HG02884 (cell line): ENCODE measurements around the gene FXYD1.

Experiments used
- ATAC-seq: cut with Tn5 transposase; IDR thresholded peaks from one replicate; pipeline ENCODE4 v1.9.1; 2021; ENCODE audit warnings: mild to moderate bottlenecking, moderate library complexity; ENCODE audit not compliant: unreplicated experiment

FXYD1 gene

DNA sequence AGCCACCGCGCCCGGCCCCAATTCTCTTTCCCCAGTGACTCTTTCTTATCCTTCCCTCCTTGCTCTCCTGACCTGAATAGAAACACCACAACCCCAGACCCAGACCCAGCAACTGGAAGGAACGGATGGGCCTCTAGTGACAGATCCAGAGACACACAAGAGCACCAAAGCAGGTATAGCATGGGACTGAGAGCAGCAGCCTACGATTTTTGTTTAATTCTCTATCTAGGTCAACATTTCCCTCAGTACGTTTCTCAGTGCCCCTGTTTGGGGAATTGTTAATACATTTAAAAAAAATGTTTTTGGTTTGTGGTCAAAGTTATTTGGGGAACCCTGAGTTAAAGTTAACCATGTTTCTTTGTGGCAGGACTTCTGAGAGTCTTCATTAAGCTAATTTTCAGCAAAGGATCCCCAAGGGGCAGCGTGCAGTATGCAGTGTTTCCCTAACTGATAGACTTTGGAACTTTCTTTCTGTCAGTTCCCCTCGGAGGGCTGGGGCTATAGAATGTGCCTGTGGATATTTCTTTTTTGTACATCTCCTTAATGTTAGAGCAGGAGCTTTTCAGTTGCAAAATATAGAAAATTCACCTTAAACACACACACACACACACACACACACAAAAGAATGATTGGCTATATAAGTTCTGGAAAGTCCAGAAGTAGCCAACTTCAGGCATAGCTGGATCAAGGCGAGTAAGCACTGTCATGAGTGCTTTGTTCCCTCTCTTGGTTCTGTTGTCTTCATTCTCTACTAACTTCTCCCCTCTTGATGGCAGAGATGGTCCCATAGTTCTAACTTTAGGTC is 22.2 kb downstream of the FXYD1 start:
- ATAC-seq = no peak

GRCh38 chr19:35161434-35161743 is 22.8 kb downstream of the FXYD1 start:
- no peak for ATAC-seq

DNA sequence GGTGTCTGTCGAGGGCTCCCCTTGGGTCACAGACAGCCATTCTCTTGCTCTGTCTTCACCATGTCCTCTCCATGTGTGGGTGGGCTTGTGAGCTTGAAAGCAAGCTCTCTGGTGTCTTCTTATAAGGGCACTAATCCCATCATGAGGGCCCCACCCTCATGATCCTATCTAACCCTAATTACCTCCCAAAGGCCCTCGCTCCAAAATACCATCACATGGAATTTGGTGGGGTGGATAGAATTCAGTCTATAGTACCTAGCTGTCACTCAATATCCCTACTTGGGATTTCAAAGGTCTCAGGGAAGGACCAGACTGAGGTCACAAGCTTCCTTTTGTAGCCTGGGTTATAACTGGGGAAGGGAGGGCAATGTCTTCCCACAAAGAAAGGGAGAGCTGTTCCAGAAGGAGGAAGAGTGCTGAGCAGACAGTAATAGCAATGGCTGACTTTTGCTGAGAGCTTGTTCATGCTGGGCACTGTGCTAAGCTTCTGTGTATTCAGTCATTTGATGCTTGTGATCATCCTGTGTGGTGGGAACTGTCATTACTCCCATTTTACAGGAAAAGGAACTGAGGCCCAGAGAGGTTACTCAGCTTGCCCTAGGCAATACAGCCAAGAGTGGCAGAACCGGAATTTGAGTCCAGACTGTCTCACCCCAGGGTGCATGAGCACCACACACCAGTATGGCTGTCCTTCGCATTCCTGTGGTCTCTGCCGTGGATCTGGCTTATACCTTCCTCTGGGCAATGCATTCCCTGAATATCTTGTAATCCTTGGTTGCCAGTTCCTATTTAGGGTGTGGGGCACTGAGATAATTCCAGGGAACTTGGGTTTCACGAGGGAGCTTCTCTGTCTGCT is 24.1 kb downstream of the FXYD1 start:
- ATAC-seq = no peak

- ATAC-seq = no peak
Observed at GRCh38 chr19:35164418-35164817, 25.8 kb downstream of the FXYD1 start.

DNA sequence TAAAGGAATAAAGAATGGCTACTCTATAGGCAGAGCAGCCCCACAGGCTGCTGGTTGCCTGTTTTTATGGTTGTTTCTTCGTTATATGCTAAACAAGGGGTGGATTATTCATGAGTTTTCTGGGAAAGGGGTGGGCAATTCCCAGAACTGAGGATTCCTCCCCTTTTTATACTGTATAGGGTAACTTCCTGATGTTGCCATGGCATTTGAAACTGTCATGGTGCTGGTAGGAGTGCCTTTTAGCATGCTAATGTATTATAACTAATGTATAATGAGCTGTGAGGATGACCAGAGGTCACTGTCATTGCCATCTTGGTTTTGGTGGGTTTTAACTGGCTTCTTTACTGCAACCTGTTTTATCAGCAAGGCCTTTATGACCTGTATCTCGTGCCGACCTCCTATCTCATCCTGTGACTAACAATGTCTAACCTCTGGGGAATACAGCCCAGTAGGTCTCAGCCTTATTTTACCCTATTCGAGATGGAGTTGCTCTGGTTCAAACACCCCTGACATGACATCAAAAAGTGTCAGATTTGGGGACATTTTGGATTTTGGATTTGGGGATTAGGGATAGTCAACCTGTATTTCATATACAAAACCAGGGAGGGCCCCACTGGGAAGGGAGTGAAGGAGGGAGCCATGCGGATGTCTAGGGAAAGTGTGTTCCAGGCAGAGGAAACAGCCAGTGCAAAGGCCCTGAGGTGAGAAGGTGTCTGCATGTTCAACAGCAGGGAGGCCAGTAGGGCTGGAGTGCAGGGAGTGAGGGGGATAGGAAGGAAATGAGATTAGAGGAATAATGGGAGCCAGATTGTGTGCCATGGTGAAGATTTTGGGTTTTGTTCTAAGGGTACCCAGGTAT is 26.8 kb downstream of the FXYD1 start:
- no peak for ATAC-seq

DNA sequence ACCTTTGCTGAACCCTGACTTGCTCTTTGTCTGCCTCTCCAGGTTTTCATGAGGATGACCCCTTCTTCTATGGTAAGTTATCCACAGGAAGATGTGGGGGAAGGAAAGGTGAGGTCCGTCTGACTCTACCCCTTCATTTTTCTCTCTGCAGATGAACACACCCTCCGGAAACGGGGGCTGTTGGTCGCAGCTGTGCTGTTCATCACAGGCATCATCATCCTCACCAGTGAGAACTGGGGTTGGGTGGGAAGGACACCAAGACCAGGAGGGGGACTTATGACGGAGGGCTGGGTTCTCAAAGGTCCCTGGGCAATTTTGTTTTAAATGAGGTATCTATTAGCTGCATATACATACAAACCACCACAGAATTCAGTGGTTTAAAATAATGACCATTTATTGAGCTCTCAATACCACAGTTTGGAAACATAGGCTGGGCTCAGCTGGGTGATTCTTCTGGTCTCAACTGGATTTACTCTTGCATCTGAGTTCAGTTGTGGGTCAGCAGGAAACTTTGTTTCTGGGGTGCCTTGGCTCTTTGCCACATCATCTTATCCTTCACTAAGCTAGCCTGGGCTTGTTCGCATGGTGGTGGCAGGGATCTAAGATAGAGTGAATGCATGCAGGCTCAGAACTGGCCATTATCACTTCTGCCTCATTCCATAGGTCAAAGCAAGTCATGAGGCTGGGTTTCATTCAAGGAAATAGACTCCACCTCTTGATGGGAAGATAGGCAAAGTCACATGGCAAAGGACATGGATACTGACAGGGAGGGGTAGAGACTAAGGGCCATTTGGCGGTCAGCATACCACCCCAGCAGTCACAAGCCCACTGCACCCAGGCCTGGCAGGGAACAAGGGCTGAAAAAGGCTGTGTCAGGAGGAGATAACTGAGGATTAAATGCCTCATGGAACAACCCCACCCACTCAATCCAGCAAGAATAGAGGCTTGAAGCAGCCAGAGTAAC is 27.8 kb downstream of the FXYD1 start:
- ATAC-seq = no peak

- no peak for ATAC-seq
Observed at GRCh38 chr19:35167251-35168119, 28.9 kb downstream of the FXYD1 start.

GRCh38 chr19:35168196-35168595 is 29.6 kb downstream of the FXYD1 start:
- ATAC-seq = no peak

DNA sequence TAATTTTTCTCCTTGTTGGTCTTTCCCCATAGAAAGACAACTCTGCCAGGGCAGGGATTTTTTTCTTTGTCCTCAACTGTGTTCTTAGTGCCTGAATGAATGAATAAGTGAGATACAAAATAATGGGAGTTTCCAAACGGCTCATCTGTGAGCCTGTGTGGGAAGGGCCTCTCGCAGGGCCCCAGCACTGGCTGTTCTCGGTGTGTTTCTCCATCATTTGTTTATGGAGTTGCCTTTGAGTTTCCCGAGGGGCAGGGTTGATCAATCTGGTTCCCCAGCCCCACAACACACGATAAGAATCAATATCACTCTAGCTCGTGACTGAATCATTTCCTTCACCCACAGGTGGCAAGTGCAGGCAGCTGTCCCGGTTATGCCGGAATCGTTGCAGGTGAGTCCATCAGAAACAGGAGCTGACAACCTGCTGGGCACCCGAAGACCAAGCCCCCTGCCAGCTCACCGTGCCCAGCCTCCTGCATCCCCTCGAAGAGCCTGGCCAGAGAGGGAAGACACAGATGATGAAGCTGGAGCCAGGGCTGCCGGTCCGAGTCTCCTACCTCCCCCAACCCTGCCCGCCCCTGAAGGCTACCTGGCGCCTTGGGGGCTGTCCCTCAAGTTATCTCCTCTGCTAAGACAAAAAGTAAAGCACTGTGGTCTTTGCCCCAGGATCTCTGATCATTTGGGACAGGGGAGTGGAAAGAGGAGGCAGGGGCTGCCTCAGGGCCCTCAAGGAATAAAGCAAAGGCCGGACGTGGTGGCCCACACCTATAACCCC is 30.8 kb downstream of the FXYD1 start:
- no peak for ATAC-seq

- ATAC-seq = no peak
Observed at GRCh38 chr19:35170359-35171061, 31.9 kb downstream of the FXYD1 start.

- no peak for ATAC-seq
Observed at GRCh38 chr19:35171730-35172129, 33.1 kb downstream of the FXYD1 start.

DNA sequence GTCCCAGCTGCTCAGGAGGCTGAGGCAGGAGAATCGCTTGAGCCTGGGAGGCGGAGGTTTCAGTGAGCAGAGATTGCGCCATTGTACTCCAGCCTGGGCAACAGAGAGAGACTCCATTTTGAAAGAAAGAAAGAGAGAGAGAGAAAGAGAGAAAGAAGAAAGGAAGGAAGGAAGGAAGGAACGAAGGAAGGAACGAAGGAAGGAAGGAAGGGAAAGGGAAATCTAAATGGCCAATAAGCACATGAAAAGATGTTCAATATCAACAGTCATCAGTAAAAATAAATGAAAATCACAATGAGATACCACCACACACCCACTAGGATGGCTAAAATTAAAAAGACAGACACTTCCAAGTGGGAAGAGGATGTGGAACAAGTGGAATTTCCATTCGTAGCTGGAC is 35.6 kb downstream of the FXYD1 start:
- no peak for ATAC-seq

DNA sequence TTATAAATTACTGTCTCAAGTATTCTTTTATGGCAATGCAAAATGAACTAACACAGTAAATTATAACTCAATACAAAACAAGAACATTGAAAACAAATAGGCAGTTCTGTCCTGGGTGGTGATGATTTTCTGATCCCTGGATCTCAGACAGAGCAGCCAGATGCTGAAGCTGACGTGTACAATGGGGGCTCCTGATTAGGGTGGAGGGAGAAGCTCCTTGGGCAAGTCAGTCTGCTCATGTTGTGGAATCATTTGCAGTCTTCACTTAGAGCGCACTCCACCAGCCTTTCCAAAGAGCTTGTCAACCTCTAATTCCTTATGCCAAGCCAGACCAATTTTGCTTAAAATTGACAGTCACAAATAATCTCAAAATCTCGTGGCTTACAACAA is 37.6 kb downstream of the FXYD1 start:
- no peak for ATAC-seq

DNA sequence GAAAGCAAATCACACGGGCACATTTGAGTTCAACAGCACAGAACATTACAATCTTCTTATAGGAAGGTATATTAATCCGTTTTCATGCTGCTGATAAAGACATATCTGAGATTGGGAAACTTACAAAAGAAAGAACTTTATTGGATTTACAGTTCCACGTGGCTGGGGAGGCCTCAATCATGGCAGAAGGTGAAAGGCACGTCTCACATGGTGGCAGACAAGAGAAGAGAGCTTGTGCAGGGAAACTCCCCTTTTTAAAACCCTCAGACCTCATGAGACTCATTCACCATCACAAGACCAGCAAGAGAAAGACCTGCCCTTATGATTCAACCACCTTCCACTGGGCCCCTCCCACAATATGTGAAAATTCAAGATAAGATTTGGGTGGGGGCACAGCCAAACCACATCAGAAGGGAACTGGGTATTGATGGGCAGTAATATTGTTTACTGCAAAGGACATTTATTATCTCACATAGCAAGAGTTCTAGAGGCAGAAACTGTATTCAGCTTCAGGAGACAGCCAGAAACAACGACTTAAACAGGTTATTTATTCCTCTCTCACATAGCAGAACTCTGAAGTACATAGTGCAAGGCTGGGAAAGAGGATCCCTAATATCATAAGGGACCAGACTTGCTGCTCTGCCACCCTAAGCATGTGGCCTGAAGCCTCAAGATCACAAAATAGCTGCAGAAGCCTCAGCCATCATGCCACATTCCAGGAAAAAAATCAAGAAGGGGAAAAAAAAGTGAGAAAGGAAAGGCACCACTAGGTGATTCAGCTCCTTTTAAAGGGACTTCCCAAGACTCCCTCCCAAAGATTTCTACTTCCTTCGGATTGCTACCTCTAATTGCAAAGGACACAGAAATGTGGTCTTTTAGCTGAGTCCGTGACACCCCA is 39.0 kb downstream of the FXYD1 start:
- ATAC-seq = no peak

GRCh38 chr19:35178701-35179100 is 40.1 kb downstream of the FXYD1 start:
- no peak for ATAC-seq

GRCh38 chr19:35179830-35180229 is 41.2 kb downstream of the FXYD1 start:
- ATAC-seq = no peak

DNA sequence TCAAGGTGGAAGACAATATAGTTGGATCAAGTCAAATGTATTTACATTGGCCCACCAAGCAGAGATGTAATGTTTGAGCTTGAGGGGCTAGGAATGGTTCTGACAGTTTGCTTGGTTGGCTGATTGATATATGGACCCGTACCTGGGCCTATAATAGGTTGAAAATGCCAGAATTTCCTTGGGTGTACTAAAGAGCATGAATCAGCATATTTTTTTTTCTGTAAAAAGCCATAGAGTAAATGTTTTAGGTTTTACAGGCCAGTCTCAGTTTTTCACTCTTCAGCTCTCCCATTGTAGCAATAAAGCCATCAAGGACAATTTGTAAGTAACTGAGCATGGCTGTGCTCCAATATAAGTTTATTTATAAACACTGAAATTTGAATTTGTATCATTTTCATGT is 42.8 kb downstream of the FXYD1 start:
- ATAC-seq = no peak
